Osteoblast (primary cell): ENCODE data around the gene ADAMTS18. TPM values are rescaled to one million over a fixed set of nuclear protein-coding genes. Genes with fewer than 3 reads are reported as not detected.
"Not testable (repeated sequence)": the region's sequence is repeated elsewhere in the genome, so short reads cannot be mapped to it uniquely, and the experiment has no call there.

ENCODE experiments used
- DNase-seq: peaks from one replicate; pipeline ENCODE4 v3.0.0; 2011; ENCODE audit warnings: low spot score, mixed read lengths; ENCODE audit not compliant: insufficient read length; ENCODE audit errors: missing footprints
- H2AFZ ChIP-seq: 2 replicates; pipeline ENCODE4 v1.6.0; 2011; ENCODE audit warnings: mild to moderate bottlenecking, low read length
- H3K27ac ChIP-seq: 2 replicates; pipeline ENCODE4 v1.5.1; 2011; ENCODE audit warnings: mild to moderate bottlenecking, low read depth, low read length, moderate library complexity
- H3K27me3 ChIP-seq: 2 replicates; pipeline ENCODE4 v1.6.0; 2012; ENCODE audit warnings: mild to moderate bottlenecking, control low read depth, inconsistent platforms, low read length, moderate library complexity; ENCODE audit not compliant: insufficient read depth
- H3K36me3 ChIP-seq: 2 replicates; pipeline ENCODE4 v1.5.1; 2011; ENCODE audit warnings: mild to moderate bottlenecking, low read length, control low read depth, moderate library complexity; ENCODE audit not compliant: insufficient read depth
- H3K4me1 ChIP-seq: 2 replicates; pipeline ENCODE4 v1.5.1; 2011; ENCODE audit warnings: mild to moderate bottlenecking, low read length, control low read depth, moderate library complexity; ENCODE audit not compliant: insufficient read depth
- H3K4me2 ChIP-seq: 2 replicates; pipeline ENCODE4 v1.6.0; 2011; ENCODE audit warnings: mild to moderate bottlenecking, low read length; ENCODE audit not compliant: insufficient read depth
- H3K4me3 ChIP-seq: fragments of 200-600 bp; sonication (generic); 3 replicates; pipeline ENCODE4 v1.5.1; 2012; ENCODE audit warnings: mild to moderate bottlenecking, low read length, inconsistent platforms; ENCODE audit not compliant: insufficient read depth
- H3K79me2 ChIP-seq: 2 replicates; pipeline ENCODE4 v1.6.0; 2012; ENCODE audit warnings: mild to moderate bottlenecking, low read length, control low read depth, inconsistent platforms; ENCODE audit not compliant: insufficient read depth
- H3K9me3 ChIP-seq: 2 replicates; pipeline ENCODE4 v1.5.1; 2011; ENCODE audit warnings: low read depth, low read length, control low read depth
- H4K20me1 ChIP-seq: 2 replicates; pipeline ENCODE4 v1.6.0; 2012; ENCODE audit warnings: mild to moderate bottlenecking, low read length, control low read depth; ENCODE audit not compliant: insufficient read depth
- CTCF ChIP-seq: IDR thresholded peaks from 2 replicates; pipeline ENCODE4 v1.5.1; 2011; ENCODE audit warnings: mild to moderate bottlenecking, low read depth, low read length, moderate library complexity; ENCODE audit errors: extremely low read depth
- total RNA-seq: library from RNA; depleted of rRNA; stranded (reverse); fragments of >200 nt; gene quantifications from 2 replicates; pipeline ENCODE4 v1.2.3, GENCODE V29; 2012

ADAMTS18 gene
- total RNA-seq, 1 donor = not detected

DNA sequence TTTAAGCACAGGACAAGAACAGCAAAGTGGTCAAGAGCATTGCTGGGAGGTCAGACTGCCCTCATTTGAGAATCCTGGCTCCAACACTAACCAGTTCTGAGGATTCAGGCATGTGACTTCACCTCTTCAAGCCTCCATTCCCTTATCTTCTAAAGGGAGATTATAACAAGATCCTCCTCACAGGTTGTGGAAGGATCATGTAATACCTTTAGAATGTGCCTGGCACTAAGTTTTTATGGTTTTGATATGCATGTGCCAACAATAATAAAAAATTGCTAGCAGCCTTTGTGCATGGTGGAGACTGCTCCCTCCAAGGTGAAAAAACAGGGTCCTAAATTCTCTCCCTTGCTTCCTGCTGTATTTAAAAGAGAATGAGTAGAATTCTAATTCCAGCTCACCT lies 36.0 kb upstream of the ADAMTS18 start:
- Histone ChIP-seq H2AFZ (no peak overlapping the region), H4K20me1 (no peaks in the 10 kb centered on the region), H3K4me3 (no peak overlapping the region), H3K4me1 (no peaks in the 10 kb centered on the region), H3K9me3 (no peaks in the 10 kb centered on the region), H3K36me3 (no peaks in the 10 kb centered on the region), H3K27ac (no peak overlapping the region), H3K4me2 (no peak overlapping the region), H3K79me2 (no peaks in the 10 kb centered on the region), H3K27me3 (no peaks in the 10 kb centered on the region)
- DNase-seq = no peak
- no peak for TF ChIP-seq CTCF

DNA sequence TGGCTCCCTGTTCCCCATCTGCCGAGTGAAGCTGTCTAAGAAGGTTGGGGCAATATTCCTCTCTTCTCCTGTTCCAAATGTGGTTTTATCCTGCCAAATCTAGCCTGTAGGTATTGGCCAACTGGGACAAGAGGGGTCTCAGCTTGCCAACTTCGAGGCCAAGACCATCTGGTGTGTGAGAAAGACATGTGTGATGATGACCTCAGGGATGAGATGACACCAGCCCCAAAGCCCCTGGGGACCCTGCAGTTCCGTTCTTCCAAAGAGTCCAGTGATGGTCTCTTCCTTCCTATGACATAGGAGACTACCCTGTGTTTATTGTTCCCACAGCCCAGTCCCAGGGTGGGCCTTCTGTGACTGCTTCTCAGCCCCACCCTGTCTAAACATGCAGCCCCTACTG lies 34.8 kb upstream of the ADAMTS18 start:
- Histone ChIP-seq H2AFZ (no peak overlapping the region), H3K4me1 (no peaks in the 10 kb centered on the region), H4K20me1 (no peaks in the 10 kb centered on the region), H3K4me2 (no peak overlapping the region), H3K9me3 (no peaks in the 10 kb centered on the region), H3K79me2 (no peaks in the 10 kb centered on the region), H3K4me3 (no peak overlapping the region), H3K27ac (no peak overlapping the region), H3K27me3 (no peaks in the 10 kb centered on the region), H3K36me3 (no peaks in the 10 kb centered on the region)
- DNase-seq = no peak
- TF ChIP-seq CTCF = no peak

GRCh38 chr16:77468831-77469230 lies 34.0 kb upstream of the ADAMTS18 start:
- H3K27ac ChIP-seq = no peak overlapping the region
- no peaks in the 10 kb centered on the region for H3K9me3 ChIP-seq
- H3K36me3 ChIP-seq = no peaks in the 10 kb centered on the region
- H3K4me1 ChIP-seq = no peaks in the 10 kb centered on the region
- DNase-seq = no peak
- H4K20me1 ChIP-seq = no peaks in the 10 kb centered on the region
- H3K4me3 ChIP-seq = no peak overlapping the region
- no peak for TF ChIP-seq CTCF
- H3K79me2 ChIP-seq = no peaks in the 10 kb centered on the region
- no peak overlapping the region for H3K4me2 ChIP-seq
- no peak overlapping the region for H2AFZ ChIP-seq
- H3K27me3 ChIP-seq = no peaks in the 10 kb centered on the region

DNA sequence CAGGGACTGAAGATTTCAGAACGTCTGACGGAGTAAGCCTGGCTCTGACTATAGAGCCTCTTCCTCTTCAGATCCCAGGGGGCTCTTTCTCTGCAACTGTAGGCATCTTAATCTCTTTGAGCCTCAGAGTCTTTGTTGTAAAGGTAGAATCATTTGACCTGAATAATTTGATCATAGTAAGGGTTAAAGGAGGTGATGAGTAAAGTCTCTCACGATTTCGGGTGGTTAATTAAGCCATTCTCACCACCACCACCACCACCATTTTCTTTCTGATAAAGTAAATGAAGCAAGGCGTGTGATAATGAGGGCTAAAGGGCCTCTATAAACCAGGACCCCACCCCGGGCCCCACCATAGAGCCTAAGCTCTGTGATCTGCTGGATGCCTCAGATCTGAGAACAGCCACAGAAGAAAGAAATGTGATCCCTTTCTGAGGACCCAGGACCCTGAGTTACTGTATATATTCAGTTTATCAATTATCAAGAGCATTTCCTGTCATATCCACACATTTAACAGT lies 33.0 kb upstream of the ADAMTS18 start:
- no peaks in the 10 kb centered on the region for H3K36me3 ChIP-seq
- H3K4me1 ChIP-seq = no peaks in the 10 kb centered on the region
- H3K4me3 ChIP-seq = no peak overlapping the region
- DNase-seq = no peak
- no peak overlapping the region for H2AFZ ChIP-seq
- no peak for TF ChIP-seq CTCF
- H3K27ac ChIP-seq = no peak overlapping the region
- H3K27me3 ChIP-seq = no peaks in the 10 kb centered on the region
- no peaks in the 10 kb centered on the region for H4K20me1 ChIP-seq
- H3K79me2 ChIP-seq = no peaks in the 10 kb centered on the region
- H3K9me3 ChIP-seq = no peaks in the 10 kb centered on the region
- no peak overlapping the region for H3K4me2 ChIP-seq

DNA sequence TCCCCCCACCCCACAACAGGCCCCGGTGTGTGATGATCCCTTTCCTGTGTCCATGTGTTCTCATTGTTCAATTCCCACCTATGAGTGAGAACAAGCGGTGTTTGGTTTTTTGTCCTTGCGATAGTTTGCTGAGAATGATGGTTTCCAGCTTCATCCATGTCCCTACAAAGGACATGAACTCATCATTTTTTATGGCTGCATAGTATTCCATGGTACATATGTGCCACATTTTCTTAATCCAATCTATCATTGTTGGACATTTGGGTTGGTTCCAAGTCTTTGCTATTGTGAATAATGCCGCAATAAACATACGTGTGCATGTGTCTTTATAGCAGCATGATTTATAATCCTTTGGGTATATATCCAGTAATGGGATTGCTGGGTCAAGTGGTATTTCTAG lies 28.8 kb upstream of the ADAMTS18 start:
- H3K4me2 ChIP-seq, H3K4me3 ChIP-seq, H3K27ac ChIP-seq, H3K27me3 ChIP-seq, H2AFZ ChIP-seq, H3K36me3 ChIP-seq, DNase-seq, H3K4me1 ChIP-seq, H3K79me2 ChIP-seq, H4K20me1 ChIP-seq, H3K9me3 ChIP-seq: not testable (repeated sequence)
